ENCODE data around the gene LMCD1. TPM values are rescaled to one million over a fixed set of nuclear protein-coding genes. Genes with fewer than 3 reads are reported as not detected.
"Not testable (repeated sequence)": the region's sequence is repeated elsewhere in the genome, so short reads cannot be mapped to it uniquely, and the experiment has no call there.

Gene LMCD1
- total RNA-seq, 1 experiment from 2014 or later, result 3.9 TPM

GRCh38 chr3:8560366-8561007 lies 58.9 kb downstream of the LMCD1 start:
- DNase-seq (ENCODE audit: low spot score), result peak; percentile 47

GRCh38 chr3:8561370-8561769 lies 59.7 kb downstream of the LMCD1 start:
- DNase-seq (ENCODE audit: low spot score), result no peak

GRCh38 chr3:8562081-8562595 lies 60.5 kb downstream of the LMCD1 start:
- no peak for DNase-seq (ENCODE audit: low spot score)

GRCh38 chr3:8563146-8563545 lies 61.5 kb downstream of the LMCD1 start:
- DNase-seq (ENCODE audit: low spot score), result no peak

GRCh38 chr3:8563597-8563996 lies 62.0 kb downstream of the LMCD1 start:
- DNase-seq (ENCODE audit: low spot score), result no peak

- DNase-seq (ENCODE audit: low spot score), result no peak
Measured at GRCh38 chr3:8565376-8565775, 63.8 kb downstream of the LMCD1 start.

GRCh38 chr3:8567784-8568575 lies 66.4 kb downstream of the LMCD1 start:
- DNase-seq (ENCODE audit: low spot score), result no peak

GRCh38 chr3:8571256-8571655 lies 69.6 kb downstream of the LMCD1 start:
- DNase-seq (ENCODE audit: low spot score), result no peak

GRCh38 chr3:8573342-8573926 lies 71.8 kb downstream of the LMCD1 start:
- DNase-seq (ENCODE audit: low spot score), result no peak

GRCh38 chr3:8574040-8574669 lies 72.5 kb downstream of the LMCD1 start:
- DNase-seq (ENCODE audit: low spot score), result no peak

GRCh38 chr3:8574670-8575322 lies 73.2 kb downstream of the LMCD1 start:
- no peak for DNase-seq (ENCODE audit: low spot score)

GRCh38 chr3:8575364-8576104 lies 73.9 kb downstream of the LMCD1 start:
- DNase-seq (ENCODE audit: low spot score), result peak; percentile 30

GRCh38 chr3:8576436-8576835 lies 74.8 kb downstream of the LMCD1 start:
- DNase-seq (ENCODE audit: low spot score), result no peak

- DNase-seq (ENCODE audit: low spot score), result no peak
Measured at GRCh38 chr3:8576841-8577571, 75.4 kb downstream of the LMCD1 start.

- no peak for DNase-seq (ENCODE audit: low spot score)
Measured at GRCh38 chr3:8578282-8578681, 76.7 kb downstream of the LMCD1 start.

GRCh38 chr3:8579096-8579495 lies 77.5 kb downstream of the LMCD1 start:
- peak; percentile 28 for DNase-seq (ENCODE audit: low spot score)

GRCh38 chr3:8579943-8580342 lies 78.3 kb downstream of the LMCD1 start:
- DNase-seq (ENCODE audit: low spot score), result no peak

GRCh38 chr3:8580434-8580833 lies 78.8 kb downstream of the LMCD1 start:
- not testable (repeated sequence) for DNase-seq (ENCODE audit: low spot score)

GRCh38 chr3:8581373-8581772 lies 79.8 kb downstream of the LMCD1 start:
- no peak for DNase-seq (ENCODE audit: low spot score)

GRCh38 chr3:8581806-8582445 lies 80.3 kb downstream of the LMCD1 start:
- no peak for DNase-seq (ENCODE audit: low spot score)

Measured in A172 (cell line).